DND-41 (cell line): ENCODE measurements around the gene ZBTB32.

Source experiments
- ATAC-seq: fragments of 200-7000 bp; cut with Tn5 transposase; 3 replicates; pipeline ENCODE4 v1.9.1; 2021; ENCODE audit warnings: low read depth; ENCODE audit not compliant: insufficient read depth
- DNase-seq: peaks from one replicate; pipeline ENCODE4 v3.0.0-alpha.2; 2020
- H2AFZ ChIP-seq: 2 replicates; pipeline ENCODE4 v1.6.0; 2012; ENCODE audit warnings: low read depth, low read length
- H3K27ac ChIP-seq: 2 replicates; pipeline ENCODE4 v1.5.1; 2012; ENCODE audit warnings: low read length, inconsistent platforms
- H3K27me3 ChIP-seq: fragments of 200-600 bp; sonication (generic); 2 replicates; pipeline ENCODE4 v1.6.0; 2012; ENCODE audit warnings: low read length, mild to moderate bottlenecking, inconsistent platforms; ENCODE audit not compliant: insufficient read depth, poor library complexity
- H3K36me3 ChIP-seq: 2 replicates; pipeline ENCODE4 v1.5.1; 2012; ENCODE audit warnings: low read length, inconsistent platforms; ENCODE audit not compliant: insufficient read depth
- H3K4me1 ChIP-seq: 2 replicates; pipeline ENCODE4 v1.5.1; 2012; ENCODE audit warnings: mild to moderate bottlenecking, low read length; ENCODE audit not compliant: insufficient read depth
- H3K4me2 ChIP-seq: 2 replicates; pipeline ENCODE4 v1.6.0; 2012; ENCODE audit warnings: mild to moderate bottlenecking, moderate library complexity, low read length, inconsistent platforms; ENCODE audit not compliant: insufficient read depth
- H3K4me3 ChIP-seq, 2 experiments: fragments of 200-600 bp in 1 of 2; shearing (Covaris generic) in 1 of 2; 2 replicates each; pipeline ENCODE4 v1.5.1; 2012 to 2016; ENCODE audit warnings: inconsistent platforms in 2 of 2, low read length in 2 of 2, mild to moderate bottlenecking in 2 of 2, low read depth in 1 of 2, moderate library complexity in 1 of 2
- H3K79me2 ChIP-seq: 2 replicates; pipeline ENCODE4 v1.6.0; 2012; ENCODE audit warnings: low read length, inconsistent platforms; ENCODE audit not compliant: insufficient read depth
- H3K9ac ChIP-seq: 2 replicates; pipeline ENCODE4 v1.6.0; 2012; ENCODE audit warnings: low read depth, mild to moderate bottlenecking, inconsistent platforms, low read length, moderate library complexity
- H3K9me3 ChIP-seq: 2 replicates; pipeline ENCODE4 v1.5.1; 2012; ENCODE audit warnings: low read length, moderate library complexity, mild to moderate bottlenecking, inconsistent platforms; ENCODE audit not compliant: insufficient read depth, severe bottlenecking
- H4K20me1 ChIP-seq: 2 replicates; pipeline ENCODE4 v1.6.0; 2012; ENCODE audit warnings: low read length; ENCODE audit not compliant: insufficient read depth
- CTCF ChIP-seq: IDR thresholded peaks from 2 replicates; pipeline ENCODE4 v1.5.1; 2012; ENCODE audit warnings: borderline replicate concordance, low read length, moderate library complexity, mild to moderate bottlenecking; ENCODE audit not compliant: poor library complexity, severe bottlenecking; ENCODE audit errors: extremely low read depth
- EZH2 ChIP-seq: IDR thresholded peaks from 3 replicates; pipeline ENCODE4 v1.6.1; 2012; ENCODE audit warnings: borderline replicate concordance, low read depth, mild to moderate bottlenecking, moderate library complexity, low read length, inconsistent platforms; ENCODE audit not compliant: severe bottlenecking

Gene ZBTB32

GRCh38 chr19:35755131-35755549 lies 50.8 kb downstream of the ZBTB32 start:
- Histone ChIP-seq H3K79me2 (peaks cover 22% of the 10 kb centered on the region), H3K36me3 (peaks cover 36% of the 10 kb centered on the region), H3K9me3 (no peaks in the 10 kb centered on the region), H3K4me1 (peaks cover 27% of the 10 kb centered on the region), H3K4me2 (no peak overlapping the region), H3K4me3 (no peak overlapping the region), H3K27ac (no peak overlapping the region), H3K9ac (no peak overlapping the region), H3K27me3 (no peaks in the 10 kb centered on the region), H4K20me1 (peaks cover 19% of the 10 kb centered on the region), H2AFZ (no peak overlapping the region)
- TF ChIP-seq CTCF (no peak), EZH2 (no peak)
- no peak for DNase-seq
- no peak for ATAC-seq

- Histone ChIP-seq H3K9ac (no peak overlapping the region), H3K79me2 (peaks cover 26% of the 10 kb centered on the region), H3K4me2 (no peak overlapping the region), H3K27me3 (no peaks in the 10 kb centered on the region), H4K20me1 (peaks cover 16% of the 10 kb centered on the region), H2AFZ (no peak overlapping the region), H3K36me3 (peaks cover 42% of the 10 kb centered on the region), H3K9me3 (no peaks in the 10 kb centered on the region), H3K4me3 (no peak overlapping the region), H3K4me1 (peaks cover 26% of the 10 kb centered on the region), H3K27ac (no peak overlapping the region)
- ATAC-seq (no peak), DNase-seq (no peak)
- TF ChIP-seq CTCF (no peak), EZH2 (no peak)
These were observed 51.4 kb downstream of the ZBTB32 start for GRCh38 chr19:35755550-35756376.

- Histone ChIP-seq H2AFZ (peak within 1 kb of the TSS; percentile 62), H3K9ac (peak within 1 kb of the TSS; percentile 97), H3K4me1 (peaks cover 26% of the 10 kb centered on the region), H3K27ac (peak within 1 kb of the TSS; percentile 88), H3K4me2 (peak within 1 kb of the TSS; percentile 70), H3K9me3 (no peaks in the 10 kb centered on the region), H3K27me3 (no peaks in the 10 kb centered on the region), H4K20me1 (peaks cover 22% of the 10 kb centered on the region), H3K79me2 (peaks cover 30% of the 10 kb centered on the region), H3K36me3 (peaks cover 49% of the 10 kb centered on the region), H3K4me3 (peak within 1 kb of the TSS; percentile 30 to 61)
- no peak for ATAC-seq
- TF ChIP-seq EZH2 (no peak), CTCF (no peak)
- DNase-seq, result no peak
These were observed 52.2 kb downstream of the ZBTB32 start, which contains the start of gene HSPB6 for GRCh38 chr19:35756377-35757230. Gene HSPB6 (minus strand): TSS chr19:35757029. CDS start chr19:35757008, 21 bp downstream.
